GM21447 (cell line): Measurements from ENCODE around the gene GRPEL1.

Experiments
- ATAC-seq: cut with Tn5 transposase; IDR thresholded peaks from one replicate; pipeline ENCODE4 v1.9.1; 2021; ENCODE audit not compliant: unreplicated experiment

GRPEL1 gene

DNA sequence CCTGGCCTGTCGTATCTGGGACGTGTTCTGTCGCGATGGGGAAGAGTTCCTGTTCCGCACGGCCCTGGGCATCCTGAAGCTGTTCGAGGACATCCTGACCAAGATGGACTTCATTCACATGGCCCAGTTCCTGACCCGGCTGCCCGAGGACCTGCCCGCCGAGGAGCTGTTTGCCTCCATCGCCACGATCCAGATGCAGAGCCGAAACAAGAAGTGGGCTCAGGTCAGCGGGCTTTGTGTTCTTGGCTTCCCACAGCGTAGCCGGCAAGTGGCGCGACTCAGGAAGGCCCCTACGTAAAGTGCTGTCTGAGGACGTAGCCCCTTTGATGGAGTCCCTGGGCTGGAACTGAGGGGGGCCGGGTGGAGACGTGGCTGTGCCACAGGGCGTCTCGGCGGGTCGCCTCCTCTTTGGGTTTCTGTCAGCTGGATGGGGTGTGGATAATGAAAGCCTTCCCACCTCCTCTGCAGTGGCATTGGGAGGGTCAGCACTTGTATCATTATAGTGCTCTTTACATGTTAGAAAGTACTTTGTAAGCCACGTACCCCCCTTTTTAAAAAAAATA lies 42.7 kb downstream of the GRPEL1 start:
- ATAC-seq = no peak

DNA sequence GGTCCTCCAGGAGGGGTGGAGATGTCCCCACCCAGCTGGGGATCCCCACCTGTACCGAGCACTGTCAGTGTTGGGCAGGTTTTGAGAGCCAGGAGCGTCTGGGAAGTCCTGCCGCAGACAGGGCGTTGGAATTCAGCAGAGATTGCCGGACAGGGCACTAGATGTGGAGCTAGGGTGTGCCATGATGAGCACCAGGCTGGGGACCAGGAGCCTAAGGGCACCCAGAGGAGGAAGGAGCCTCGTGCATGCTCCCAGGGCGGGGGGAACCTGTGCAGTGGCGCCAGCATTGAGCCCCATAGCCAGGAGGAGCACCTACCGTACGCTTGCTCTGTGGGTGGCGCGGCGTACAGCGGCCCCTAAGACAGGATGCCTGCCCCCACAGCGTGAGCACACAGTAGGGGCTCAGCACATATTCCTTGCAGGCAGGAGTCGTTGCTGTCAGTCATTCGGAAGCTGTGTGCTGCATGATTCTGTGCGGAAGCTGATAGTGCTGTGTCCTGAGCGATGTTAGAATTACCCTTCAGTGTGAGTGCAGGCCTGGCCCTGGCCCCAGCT lies 43.5 kb downstream of the GRPEL1 start:
- ATAC-seq = no peak

DNA sequence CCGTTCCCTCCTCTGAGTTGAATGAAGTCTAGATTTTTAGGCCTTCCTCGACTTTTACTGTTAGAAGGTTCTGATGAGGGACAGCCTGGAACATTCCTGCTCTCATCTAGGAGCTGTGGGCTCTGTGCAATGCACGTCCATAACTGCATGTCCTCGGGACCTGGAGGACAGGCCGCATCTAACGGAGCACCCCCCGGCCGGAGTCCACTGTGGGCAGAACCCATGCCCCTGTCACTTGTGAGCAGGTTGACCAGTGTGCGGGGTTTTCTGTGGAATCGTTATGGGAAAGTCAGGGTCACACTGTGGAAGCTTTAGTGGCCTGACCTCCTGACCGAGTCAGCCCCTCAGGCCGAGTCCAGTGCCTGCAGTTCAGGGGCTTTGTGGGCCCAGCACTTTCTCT lies 44.0 kb downstream of the GRPEL1 start:
- no peak for ATAC-seq

DNA sequence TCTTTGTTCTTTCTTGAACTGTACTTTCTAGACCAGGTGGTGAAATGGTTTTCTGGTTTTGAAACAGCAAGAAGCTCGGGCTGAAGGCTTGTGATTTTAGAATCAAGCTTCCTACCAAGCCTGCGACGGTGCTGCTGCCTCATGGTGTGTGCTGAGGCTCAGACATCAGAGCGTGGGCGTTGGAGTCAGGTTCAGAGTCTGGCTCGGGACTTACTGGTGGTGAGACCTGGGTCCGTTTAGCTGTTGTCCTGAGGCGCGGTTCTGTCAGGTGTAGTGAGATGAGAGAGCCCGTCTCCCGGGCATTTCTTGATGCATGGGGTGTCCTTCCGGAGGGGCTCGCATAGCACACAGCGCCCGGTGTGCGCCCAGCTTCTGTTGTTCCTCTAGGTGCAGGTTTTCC lies 44.4 kb downstream of the GRPEL1 start:
- no peak for ATAC-seq

DNA sequence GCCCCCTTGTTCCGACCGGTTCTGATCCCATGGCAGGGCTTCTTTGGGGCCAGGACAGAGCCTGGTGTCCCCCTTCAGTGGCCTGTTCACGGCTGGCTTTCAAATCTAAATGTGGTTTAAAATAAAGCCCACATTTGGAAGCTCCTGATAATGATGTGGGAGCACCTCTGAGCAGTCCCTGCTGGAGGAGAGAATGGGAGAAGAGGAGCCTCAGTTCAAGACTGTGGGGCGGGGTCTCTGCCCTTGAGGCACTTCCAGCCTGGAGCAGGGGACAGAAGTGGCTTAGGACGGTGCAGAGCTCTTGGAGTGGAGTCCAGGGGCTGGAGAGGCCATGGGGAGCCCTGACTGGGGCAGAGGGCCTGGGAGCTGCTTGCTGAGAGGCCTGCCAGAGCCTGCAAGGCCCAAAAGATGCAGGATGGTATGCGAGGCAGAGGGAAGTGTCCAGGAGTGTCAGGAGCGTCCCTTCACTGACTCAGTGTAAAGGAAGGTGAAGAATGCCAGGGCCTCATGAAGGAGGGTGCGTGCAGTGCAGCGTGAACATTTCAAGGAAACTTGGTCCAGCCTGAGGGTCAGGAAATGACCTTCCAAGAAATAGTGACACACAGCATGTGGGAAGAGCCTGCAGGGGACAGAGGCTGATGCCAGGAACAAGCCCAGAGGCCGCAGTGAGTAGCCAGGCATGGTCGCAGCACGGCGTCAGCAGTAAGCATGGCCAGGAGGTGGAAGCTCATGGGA lies 45.8 kb downstream of the GRPEL1 start:
- ATAC-seq = no peak

DNA sequence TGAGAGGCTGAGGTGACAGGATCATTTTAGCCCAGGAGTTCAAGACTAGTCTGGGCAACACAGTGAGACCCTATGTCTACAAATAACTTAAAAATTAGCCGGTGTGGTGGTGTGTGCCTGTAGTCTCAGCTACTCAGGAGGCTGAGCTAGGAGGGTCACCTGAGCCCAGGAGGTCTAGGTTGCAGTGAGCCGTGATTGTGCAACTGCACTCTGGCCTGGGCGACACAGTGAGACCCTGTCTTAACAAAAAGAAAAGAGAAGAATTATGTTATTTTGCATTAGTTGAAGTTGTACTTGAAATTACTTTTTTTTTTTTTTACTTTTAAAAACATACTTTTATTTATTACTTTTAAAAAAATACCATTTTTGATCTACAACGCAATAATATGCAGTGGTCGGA lies 46.5 kb downstream of the GRPEL1 start:
- ATAC-seq = no peak

DNA sequence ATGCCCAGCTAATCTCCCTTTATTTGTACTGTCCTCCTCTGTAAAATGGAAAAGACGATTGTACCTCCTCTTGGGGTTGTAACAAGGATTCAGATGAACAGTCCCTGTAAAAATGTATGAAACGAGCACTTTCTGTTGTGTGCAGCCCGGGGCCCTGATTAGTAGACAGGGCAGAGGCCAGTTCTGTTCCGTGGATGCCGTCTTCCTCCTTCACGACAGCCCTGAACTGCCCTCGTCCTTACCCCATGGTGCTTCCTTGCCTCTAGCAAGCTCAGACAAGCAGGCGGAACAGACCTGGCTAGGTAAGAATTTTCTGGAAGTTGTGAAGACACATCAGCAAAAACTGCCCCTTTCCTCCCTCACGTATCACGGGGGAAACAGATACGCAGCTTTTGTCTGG lies 47.0 kb downstream of the GRPEL1 start:
- no peak for ATAC-seq

DNA sequence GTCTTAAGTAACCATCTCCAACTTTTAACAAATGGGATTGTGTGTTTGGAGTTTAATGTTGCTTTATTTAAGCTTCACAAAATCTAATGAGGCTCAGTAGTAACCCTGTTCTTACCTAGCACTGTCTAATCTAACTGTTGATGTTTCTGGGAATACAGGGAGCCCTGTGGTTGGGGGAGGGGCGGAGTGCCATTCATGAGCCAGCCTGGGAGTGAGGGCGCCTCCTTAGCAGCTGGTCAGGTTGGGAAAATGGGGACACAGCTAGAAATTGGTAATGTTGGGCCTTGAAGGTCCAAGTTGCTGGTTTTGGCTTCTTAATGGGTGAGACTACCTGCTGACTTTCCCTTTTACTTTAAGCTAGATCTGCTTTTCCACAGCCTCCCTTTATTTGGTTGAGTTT lies 47.6 kb downstream of the GRPEL1 start:
- ATAC-seq = no peak

DNA sequence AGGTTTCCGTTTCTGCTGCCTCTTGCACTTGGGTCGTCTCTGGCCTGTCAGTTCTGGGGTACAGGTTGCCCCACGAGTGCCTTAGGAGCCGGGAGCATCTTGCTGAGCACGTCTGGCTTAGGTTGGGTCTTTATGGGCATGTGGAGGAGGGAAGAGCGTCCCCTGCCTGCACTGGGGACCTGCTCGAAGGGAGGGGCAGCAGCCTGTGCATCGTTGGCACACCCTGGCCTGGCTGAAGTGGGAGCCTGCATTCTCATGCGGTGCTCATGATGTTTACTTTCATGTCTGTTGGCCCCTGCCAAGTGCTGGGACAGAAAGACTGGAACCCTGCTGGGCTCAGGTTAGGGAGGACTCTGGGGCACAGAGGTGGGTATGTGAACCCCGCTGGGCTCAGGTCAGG lies 48.5 kb downstream of the GRPEL1 start:
- ATAC-seq = no peak

DNA sequence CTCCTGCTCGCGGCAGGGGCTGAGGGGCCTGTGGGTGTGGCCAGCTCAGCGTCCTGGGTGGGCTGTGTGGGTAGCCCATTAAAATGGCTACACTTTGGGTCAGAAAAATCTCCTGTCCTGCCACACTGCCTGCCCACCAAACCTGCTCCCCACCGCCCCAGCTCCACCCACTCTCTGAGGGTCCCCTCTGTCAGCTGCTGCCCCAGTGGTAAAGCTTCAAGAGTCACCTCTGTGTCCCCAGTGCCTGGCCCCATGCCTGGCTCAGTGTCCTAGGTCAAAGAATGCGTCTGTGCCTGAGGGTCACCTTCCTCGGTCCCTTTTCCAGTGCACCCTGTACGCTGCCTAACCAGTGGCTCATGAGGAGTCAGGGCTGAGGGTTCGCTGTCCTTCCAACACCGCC lies 49.6 kb downstream of the GRPEL1 start:
- ATAC-seq = no peak

DNA sequence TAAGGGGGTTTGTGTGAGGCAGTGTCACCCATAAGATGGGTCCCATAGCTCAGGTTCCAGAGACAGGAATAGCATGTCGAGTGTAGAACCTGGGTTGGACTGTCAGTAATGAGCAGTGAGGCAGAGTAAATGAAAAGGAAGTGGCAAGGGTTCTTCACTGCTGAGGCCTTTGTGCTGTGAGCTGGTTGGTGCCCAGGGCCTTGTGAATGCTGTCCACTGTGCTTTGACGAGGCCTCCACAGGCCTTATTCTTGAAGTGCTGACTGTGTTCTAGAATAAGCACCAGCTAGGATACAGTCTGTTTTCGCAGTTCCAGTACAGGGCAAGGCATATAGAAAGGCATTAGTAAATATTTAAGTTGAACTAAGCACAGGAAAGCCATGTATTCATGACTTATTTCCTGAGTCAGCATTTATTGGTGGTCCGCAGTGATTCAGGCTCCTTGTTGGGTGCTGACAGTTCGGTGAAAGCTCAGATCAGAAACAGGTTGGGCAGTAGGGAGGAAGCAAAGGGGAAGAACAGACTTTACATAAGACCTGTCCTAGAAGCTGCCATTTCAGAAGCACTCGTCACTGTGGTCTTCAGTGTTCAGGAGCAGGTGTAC lies 50.3 kb downstream of the GRPEL1 start:
- ATAC-seq = no peak

DNA sequence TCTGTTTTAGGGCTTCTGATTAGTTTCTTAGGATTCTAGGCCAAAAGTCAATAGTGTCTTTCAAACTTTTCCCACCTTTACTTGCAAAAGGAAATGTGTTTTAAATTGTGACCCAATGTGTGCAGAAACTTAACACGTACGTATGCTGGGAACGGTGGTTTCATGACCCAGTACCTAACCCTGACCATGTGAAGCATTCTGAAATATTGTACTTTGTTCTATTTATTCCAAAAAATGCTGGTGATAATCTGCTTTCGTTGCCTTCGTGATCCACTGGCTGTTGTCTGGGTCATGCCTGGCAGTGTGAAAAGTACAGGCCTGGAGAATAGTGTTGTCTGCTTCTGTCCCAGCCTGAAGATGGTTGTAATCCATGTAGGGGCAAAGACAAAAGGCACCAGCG lies 51.4 kb downstream of the GRPEL1 start:
- no peak for ATAC-seq

DNA sequence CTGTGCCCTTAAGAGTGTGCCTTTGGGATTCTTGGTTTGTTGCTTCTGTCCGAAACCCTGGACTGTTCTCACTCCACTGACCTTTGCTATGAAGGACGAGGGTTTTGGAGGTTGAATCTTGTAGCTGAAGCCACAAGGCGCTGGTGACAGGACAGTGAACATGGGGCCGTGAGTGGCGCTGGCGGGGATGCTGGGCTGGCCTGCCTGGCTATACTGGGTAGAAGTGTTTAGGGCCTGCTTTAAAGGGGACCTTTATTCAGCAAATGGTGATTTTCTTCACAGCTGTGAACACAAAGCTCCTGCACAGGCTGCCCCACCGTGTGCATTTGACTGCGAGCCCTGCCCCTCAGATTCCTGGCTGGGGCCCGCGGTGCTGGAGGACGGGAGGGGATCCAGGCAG lies 51.8 kb downstream of the GRPEL1 start:
- no peak for ATAC-seq

DNA sequence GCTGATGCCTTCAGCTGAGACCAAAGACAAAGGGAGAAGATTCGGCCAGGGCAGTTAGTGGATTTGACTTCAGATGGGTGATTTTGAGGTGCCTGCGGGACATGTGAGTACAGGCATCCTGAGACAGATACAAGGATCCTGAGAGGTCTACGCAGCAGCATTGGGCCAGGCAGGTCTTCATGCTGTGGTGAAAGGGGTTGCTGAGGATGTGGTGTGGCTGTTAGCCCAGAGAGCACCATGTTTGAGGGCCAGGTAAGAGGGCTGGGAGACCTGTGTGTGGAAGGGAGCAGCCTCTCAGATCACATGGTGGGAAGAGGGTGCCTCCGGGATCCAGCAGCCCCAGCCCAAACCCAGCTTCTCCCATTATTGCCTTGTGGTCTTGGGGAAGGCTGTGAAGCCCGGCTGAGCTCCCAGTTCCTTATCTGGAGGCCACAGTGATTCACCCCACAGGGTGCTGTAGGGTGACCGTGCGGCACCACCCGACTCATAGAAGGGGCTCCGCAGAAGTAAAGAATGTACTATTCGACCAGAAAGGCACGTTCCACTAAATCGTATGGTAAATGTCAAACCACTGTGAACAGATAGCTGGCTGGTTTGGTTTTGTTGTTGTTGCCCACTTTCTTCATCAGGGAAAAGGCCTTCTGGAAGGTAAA lies 52.4 kb downstream of the GRPEL1 start:
- no peak for ATAC-seq

DNA sequence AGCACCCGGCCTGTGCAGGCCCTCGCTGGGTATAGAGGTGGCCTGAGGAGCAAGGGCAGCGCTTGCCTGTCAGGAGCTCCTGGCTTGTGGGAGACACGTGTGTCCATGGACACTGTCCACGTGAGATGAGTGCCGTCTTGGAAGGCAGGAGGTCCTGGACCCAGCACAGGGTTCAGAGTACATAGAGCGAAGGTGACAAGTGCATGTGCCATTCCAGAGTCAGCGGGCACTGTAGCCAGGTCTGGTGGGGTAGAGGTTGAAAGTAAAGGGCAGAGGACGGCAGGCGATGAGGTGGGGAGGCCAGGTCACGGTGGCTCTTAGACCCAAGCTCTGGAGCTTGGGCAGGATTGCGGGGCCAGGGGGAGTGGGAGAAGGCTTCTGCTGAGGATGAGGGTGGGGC lies 53.0 kb downstream of the GRPEL1 start:
- no peak for ATAC-seq

DNA sequence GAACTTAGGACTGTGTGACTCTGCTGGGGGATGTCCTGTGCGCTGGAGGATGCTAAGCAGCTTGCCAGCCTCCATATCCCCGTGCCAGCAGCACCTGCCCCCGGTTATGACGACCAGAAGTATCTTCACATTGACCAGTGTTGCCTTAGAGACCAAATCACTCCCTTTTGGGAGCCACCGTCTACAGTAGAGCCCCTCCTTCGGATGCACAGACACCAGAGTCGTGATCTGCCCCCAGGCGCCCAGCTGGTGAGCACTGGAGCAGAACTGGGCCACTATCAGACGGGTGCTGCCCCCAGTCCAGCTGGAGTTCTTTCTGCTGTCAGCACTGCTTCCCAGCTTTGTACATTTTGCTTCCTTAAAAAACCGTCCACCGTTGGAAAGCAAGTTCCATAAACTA lies 54.7 kb downstream of the GRPEL1 start:
- ATAC-seq = no peak

DNA sequence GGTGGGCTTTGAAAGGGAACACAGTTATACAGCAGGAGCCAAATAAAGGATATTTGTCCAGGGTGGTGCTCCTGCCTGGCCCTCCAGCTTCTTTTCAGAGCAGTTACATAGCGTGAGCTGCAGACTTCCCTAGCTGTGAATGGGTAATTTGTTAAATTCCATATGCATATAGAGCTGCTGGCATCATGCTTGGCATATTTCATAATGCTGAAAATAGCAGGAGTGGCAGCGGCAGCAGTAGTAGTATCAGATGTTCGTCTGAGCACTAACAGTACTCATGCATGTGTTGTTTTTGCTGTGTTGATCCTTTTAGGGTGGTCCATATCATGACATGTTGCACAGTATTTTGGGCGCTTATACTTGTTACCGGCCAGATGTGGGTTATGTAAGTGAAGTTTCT lies 58.3 kb downstream of the GRPEL1 start:
- no peak for ATAC-seq
